Tibial nerve (tissue), 4 donors: Measurements from ENCODE around the gene TMA7. TPM values are rescaled to one million over a fixed set of nuclear protein-coding genes. Genes with fewer than 3 reads are reported as not detected.

ENCODE experiments used
- DNase-seq, 2 donors: peaks; one replicate each; pipeline ENCODE4 v3.0.0-alpha.2; 2019; ENCODE audit warnings: low spot score in 2 of 2
- H3K27ac ChIP-seq, 4 donors: fragments of 200-600 bp; sonication (generic) in 3 of 4; one replicate each; pipeline ENCODE4 v1.5.1; 2017 to 2019; ENCODE audit warnings: mild to moderate bottlenecking in 1 of 4
- H3K27me3 ChIP-seq, 2 donors: fragments of 200-600 bp; sonication (generic) in 1 of 2; one replicate each; pipeline versions ENCODE4 v1.5.1 to v1.6.0; 2017 to 2019
- H3K36me3 ChIP-seq, 3 donors: fragments of 200-600 bp; sonication (generic); one replicate each; pipeline ENCODE4 v1.5.1; 2018 to 2019
- H3K4me1 ChIP-seq, 4 donors: fragments of 200-600 bp; sonication (generic) in 3 of 4; one replicate each; pipeline ENCODE4 v1.5.1; 2017 to 2019
- H3K4me3 ChIP-seq, 4 donors: fragments of 200-600 bp; sonication (generic) in 3 of 4; one replicate each; pipeline ENCODE4 v1.5.1; 2017 to 2019; ENCODE audit warnings: mild to moderate bottlenecking in 1 of 4, moderate library complexity in 1 of 4
- H3K9me3 ChIP-seq, 4 donors: fragments of 200-600 bp; sonication (generic) in 3 of 4; one replicate each; pipeline ENCODE4 v1.5.1; 2017 to 2019
- EP300 ChIP-seq, 2 donors: sonication (generic); formaldehyde crosslinking; IDR thresholded peaks; one replicate each; pipeline ENCODE4 v1.6.1; 2017; ENCODE audit warnings: antibody characterized with exemption in 2 of 2, mild to moderate bottlenecking in 1 of 2
- POLR2A ChIP-seq, 2 donors: fragments of 450-650 bp; IDR thresholded peaks; one replicate each; pipeline ENCODE4 v1.6.1; 2017; ENCODE audit warnings: antibody characterized with exemption in 2 of 2, mild to moderate bottlenecking in 2 of 2, moderate library complexity in 2 of 2
- WGBS, 2 donors: methylation state at CpG; one replicate each; pipeline ENCODE4 v1.1.5; 2018; 5-methylcytosine and 5-hydroxymethylcytosine counted together
- total RNA-seq, 4 donors: library from RNA; depleted of rRNA; stranded (reverse); fragments of >200 nt; gene quantifications; one replicate each; pipeline ENCODE4 v1.1.0, GENCODE V29; 2016
- TF ChIP-seq, protein P1 (sequence below), 5 experiments: fragments of 200-600 bp in 3 of 5; fragments of 450-650 bp in 2 of 5; sonication (generic) in 3 of 5; IDR thresholded peaks; one replicate each; pipeline ENCODE4 v1.5.1; 2016 to 2019; ENCODE audit warnings: antibody characterized with exemption in 5 of 5, mild to moderate bottlenecking in 3 of 5, moderate library complexity in 2 of 5

TMA7 gene
- total RNA-seq, result 100 to 1,000 TPM; 212 to 380 (median 291) TPM

- Histone ChIP-seq H3K27me3 (no peaks in the 10 kb centered on the region), H3K4me3 (peak within 1 kb of the TSS; percentile 78 to 91 (median 86)), H3K27ac (peak within 1 kb of the TSS; percentile 78 to 97 (median 92)), H3K9me3 (no peaks in the 10 kb centered on the region), H3K36me3 (peaks cover 0 to 33% (median 0%) of the 10 kb centered on the region in 3 donors), H3K4me1 (peaks cover 0 to 42% (median 25%) of the 10 kb centered on the region in 4 donors)
- DNase-seq, result peak; percentile 98
- TF ChIP-seq POLR2A (IDR thresholded peaks at IDR 0.05) (peak; percentile 87 to 96), EP300 (IDR thresholded peaks at IDR 0.05) (peak; percentile 89 to 98)
- TF ChIP-seq, protein P1, sequence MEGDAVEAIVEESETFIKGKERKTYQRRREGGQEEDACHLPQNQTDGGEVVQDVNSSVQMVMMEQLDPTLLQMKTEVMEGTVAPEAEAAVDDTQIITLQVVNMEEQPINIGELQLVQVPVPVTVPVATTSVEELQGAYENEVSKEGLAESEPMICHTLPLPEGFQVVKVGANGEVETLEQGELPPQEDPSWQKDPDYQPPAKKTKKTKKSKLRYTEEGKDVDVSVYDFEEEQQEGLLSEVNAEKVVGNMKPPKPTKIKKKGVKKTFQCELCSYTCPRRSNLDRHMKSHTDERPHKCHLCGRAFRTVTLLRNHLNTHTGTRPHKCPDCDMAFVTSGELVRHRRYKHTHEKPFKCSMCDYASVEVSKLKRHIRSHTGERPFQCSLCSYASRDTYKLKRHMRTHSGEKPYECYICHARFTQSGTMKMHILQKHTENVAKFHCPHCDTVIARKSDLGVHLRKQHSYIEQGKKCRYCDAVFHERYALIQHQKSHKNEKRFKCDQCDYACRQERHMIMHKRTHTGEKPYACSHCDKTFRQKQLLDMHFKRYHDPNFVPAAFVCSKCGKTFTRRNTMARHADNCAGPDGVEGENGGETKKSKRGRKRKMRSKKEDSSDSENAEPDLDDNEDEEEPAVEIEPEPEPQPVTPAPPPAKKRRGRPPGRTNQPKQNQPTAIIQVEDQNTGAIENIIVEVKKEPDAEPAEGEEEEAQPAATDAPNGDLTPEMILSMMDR (IDR thresholded peaks at IDR 0.05), result peak in 2 of 5 experiments; percentile 35 to 39
- 0 to 1% methylated on average over 49 to 53 of the region's 54 CpGs for WGBS, 2 donors
These were observed at the start of gene TMA7, which contains the start of gene CCDC51 for GRCh38 chr3:48439820-48440589. Gene TMA7, plus strand, starts transcription at chr3:48440257. Its CDS starts 40 bp downstream, at chr3:48440297. Gene CCDC51, minus strand, starts transcription at chr3:48440119. Its CDS starts 4,991 bp downstream, at chr3:48435128.

- 84 to 92% methylated on average over 2 of the region's 2 CpGs for WGBS, 2 donors
- no peak for DNase-seq
- H3K9me3 ChIP-seq, result no peaks in the 10 kb centered on the region
- no peaks in the 10 kb centered on the region for H3K36me3 ChIP-seq
- H3K27ac ChIP-seq, result no peak overlapping the region
- H3K4me3 ChIP-seq, result no peak overlapping the region
- no peaks in the 10 kb centered on the region for H3K4me1 ChIP-seq
- TF ChIP-seq, protein P1 (IDR thresholded peaks at IDR 0.05), result no peak
- TF ChIP-seq POLR2A (IDR thresholded peaks at IDR 0.05), result no peak
- TF ChIP-seq EP300 (IDR thresholded peaks at IDR 0.05), result no peak
- no peaks in the 10 kb centered on the region for H3K27me3 ChIP-seq
These were observed 45.7 kb upstream of the TMA7 start for GRCh38 chr3:48394391-48394790.

GRCh38 chr3:48395714-48396113 is 44.3 kb upstream of the TMA7 start:
- DNase-seq, result no peak
- TF ChIP-seq, protein P1 (IDR thresholded peaks at IDR 0.05), result no peak
- TF ChIP-seq POLR2A (IDR thresholded peaks at IDR 0.05) (no peak), EP300 (IDR thresholded peaks at IDR 0.05) (no peak)
- H3K27ac ChIP-seq, result no peak overlapping the region
- 60 to 67% methylated on average over 3 of the region's 3 CpGs for WGBS, 2 donors
- H3K4me1 ChIP-seq, result no peaks in the 10 kb centered on the region
- H3K9me3 ChIP-seq, result no peaks in the 10 kb centered on the region
- H3K4me3 ChIP-seq, result no peak overlapping the region
- no peaks in the 10 kb centered on the region for H3K36me3 ChIP-seq
- no peaks in the 10 kb centered on the region for H3K27me3 ChIP-seq

- Histone ChIP-seq H3K27me3 (no peaks in the 10 kb centered on the region), H3K4me3 (no peak overlapping the region), H3K4me1 (peaks cover 0 to 21% (median 10%) of the 10 kb centered on the region in 4 donors), H3K9me3 (no peaks in the 10 kb centered on the region), H3K36me3 (peaks cover 0 to 4% (median 0%) of the 10 kb centered on the region in 3 donors), H3K27ac (no peak overlapping the region)
- no peak for DNase-seq
- TF ChIP-seq, protein P1 (IDR thresholded peaks at IDR 0.05), result no peak
- TF ChIP-seq EP300 (IDR thresholded peaks at IDR 0.05) (no peak), POLR2A (IDR thresholded peaks at IDR 0.05) (no peak)
- WGBS, 2 donors, result 59 to 60% methylated on average over 7 of the region's 9 CpGs
These were observed 42.0 kb upstream of the TMA7 start for GRCh38 chr3:48397767-48398681.
